HG03520 (cell line): ENCODE data around the gene NBPF6.
A peak's percentile ranks its signal among the peaks of the same experiment; 100 is the strongest.
"Not testable (repeated sequence)": the region's sequence is repeated elsewhere in the genome, so short reads cannot be mapped to it uniquely, and the experiment has no call there.

Experiments
- ATAC-seq: cut with Tn5 transposase; IDR thresholded peaks from one replicate; pipeline ENCODE4 v1.9.1; 2021; ENCODE audit warnings: mild to moderate bottlenecking, moderate library complexity; ENCODE audit not compliant: unreplicated experiment

NBPF6 gene

GRCh38 chr1:108495008-108495407 lies 44.9 kb downstream of the NBPF6 start:
- ATAC-seq = not testable (repeated sequence)

- ATAC-seq = not testable (repeated sequence)
Measured at GRCh38 chr1:108496856-108497255, 46.7 kb downstream of the NBPF6 start.

- ATAC-seq = no peak
Measured at GRCh38 chr1:108502138-108502537, 52.0 kb downstream of the NBPF6 start.

GRCh38 chr1:108502624-108503023 lies 52.5 kb downstream of the NBPF6 start:
- no peak for ATAC-seq

GRCh38 chr1:108503062-108503733 lies 53.1 kb downstream of the NBPF6 start:
- ATAC-seq = no peak

GRCh38 chr1:108504447-108504846 lies 54.3 kb downstream of the NBPF6 start:
- peak; percentile 65 for ATAC-seq

GRCh38 chr1:108505763-108506070 lies 55.6 kb downstream of the NBPF6 start:
- no peak for ATAC-seq

GRCh38 chr1:108511764-108512163 lies 61.6 kb downstream of the NBPF6 start:
- ATAC-seq = no peak

- ATAC-seq = no peak
Measured at GRCh38 chr1:108512239-108513043, 62.3 kb downstream of the NBPF6 start.

GRCh38 chr1:108513044-108513415 lies 62.9 kb downstream of the NBPF6 start:
- no peak for ATAC-seq

- ATAC-seq = not testable (repeated sequence)
Measured at GRCh38 chr1:108513914-108514313, 63.8 kb downstream of the NBPF6 start.

- not testable (repeated sequence) for ATAC-seq
Measured at GRCh38 chr1:108517301-108517897, 67.3 kb downstream of the NBPF6 start.
